HCEC 1CT (cell line): Measurements from ENCODE around the gene FIBIN.

Experiments used
- DNase-seq: peaks from one replicate; pipeline ENCODE4 v3.0.0-alpha.2; 2017

Gene FIBIN

GRCh38 chr11:26983645-26984044 lies 10.3 kb upstream of the FIBIN start:
- no peak for DNase-seq

GRCh38 chr11:26985470-26985869 lies 8.4 kb upstream of the FIBIN start:
- DNase-seq, result no peak

- DNase-seq, result peak; percentile 50
These were observed 8.0 kb upstream of the FIBIN start for GRCh38 chr11:26985943-26986342.

- DNase-seq, result no peak
These were observed 6.6 kb upstream of the FIBIN start for GRCh38 chr11:26987272-26987671.

GRCh38 chr11:26987731-26988130 lies 6.2 kb upstream of the FIBIN start:
- DNase-seq, result peak; percentile 41

- peak; percentile 95 for DNase-seq
These were observed 1.8 kb upstream of the FIBIN start for GRCh38 chr11:26992031-26992541.

- peak; percentile 31 for DNase-seq
These were observed 751 bp downstream of the FIBIN start for GRCh38 chr11:26994631-26995095.

GRCh38 chr11:26995701-26996460 lies 2.0 kb downstream of the FIBIN start:
- no peak for DNase-seq

- no peak for DNase-seq
These were observed 3.5 kb downstream of the FIBIN start for GRCh38 chr11:26997378-26997777.

- peak; percentile 35 for DNase-seq
These were observed 7.3 kb downstream of the FIBIN start for GRCh38 chr11:27001136-27001730.

- DNase-seq, result no peak
These were observed 8.5 kb downstream of the FIBIN start for GRCh38 chr11:27002431-27002830.

GRCh38 chr11:27002838-27003237 lies 8.9 kb downstream of the FIBIN start:
- no peak for DNase-seq

- no peak for DNase-seq
These were observed 10.2 kb downstream of the FIBIN start for GRCh38 chr11:27004103-27004502.

GRCh38 chr11:27008811-27009535 lies 15.1 kb downstream of the FIBIN start:
- DNase-seq, result no peak

- no peak for DNase-seq
These were observed 17.8 kb downstream of the FIBIN start for GRCh38 chr11:27011560-27012233.

- peak; percentile 69 for DNase-seq
These were observed 18.5 kb downstream of the FIBIN start for GRCh38 chr11:27012234-27012921.

GRCh38 chr11:27013781-27014361 lies 20.0 kb downstream of the FIBIN start:
- no peak for DNase-seq

GRCh38 chr11:27018902-27019529 lies 25.1 kb downstream of the FIBIN start:
- DNase-seq, result no peak

GRCh38 chr11:27020751-27021150 lies 26.8 kb downstream of the FIBIN start:
- no peak for DNase-seq

GRCh38 chr11:27022659-27023251 lies 28.8 kb downstream of the FIBIN start:
- DNase-seq, result no peak

GRCh38 chr11:27024865-27025264 lies 31.0 kb downstream of the FIBIN start:
- DNase-seq, result no peak
